MM.1S (cell line): ENCODE measurements around the gene C2CD2L.
A peak's percentile ranks its signal among the peaks of the same experiment; 100 is the strongest.

ENCODE experiments used
- DNase-seq: peaks from one replicate; pipeline ENCODE4 v3.0.0-alpha.2; 2015
- H2AFZ ChIP-seq: fragments of 300-600 bp; sonication (generic); 2 replicates; pipeline ENCODE4 v1.6.0; 2016; ENCODE audit warnings: antibody characterized with exemption, low read length
- H3F3A ChIP-seq: fragments of 300-600 bp; sonication (generic); 2 replicates; pipeline ENCODE4 v1.6.1; 2016; ENCODE audit warnings: mild to moderate bottlenecking, antibody characterized with exemption, low read length, moderate library complexity, mixed read lengths; ENCODE audit not compliant: insufficient read depth
- H3K27ac ChIP-seq: fragments of 300-600 bp; sonication (generic); 2 replicates; pipeline ENCODE4 v1.5.1; 2016; ENCODE audit warnings: mild to moderate bottlenecking, low read length
- H3K27me3 ChIP-seq: fragments of 300-600 bp; sonication (generic); replicated peaks from 2 replicates; pipeline ENCODE4 v1.6.0; 2016; ENCODE audit warnings: low read length; ENCODE audit not compliant: insufficient read depth
- H3K36me3 ChIP-seq: fragments of 300-600 bp; sonication (generic); replicated peaks from 2 replicates; pipeline ENCODE4 v1.6.1; 2016; ENCODE audit warnings: mild to moderate bottlenecking, low read length, mixed read lengths; ENCODE audit not compliant: insufficient read depth
- H3K4me1 ChIP-seq: fragments of 300-600 bp; sonication (generic); 2 replicates; pipeline ENCODE4 v1.6.1; 2016; ENCODE audit warnings: low read length, mixed read lengths
- H3K4me2 ChIP-seq: fragments of 300-600 bp; sonication (generic); 2 replicates; pipeline ENCODE4 v1.6.0; 2016; ENCODE audit warnings: low read depth, low read length
- H3K4me3 ChIP-seq: fragments of 300-600 bp; sonication (generic); 2 replicates; pipeline ENCODE4 v1.5.1; 2016; ENCODE audit warnings: low read length, mixed read lengths
- H3K79me2 ChIP-seq: fragments of 300-600 bp; sonication (generic); 2 replicates; pipeline ENCODE4 v1.6.1; 2016; ENCODE audit warnings: mixed run types, low read length, mixed read lengths
- H3K9ac ChIP-seq: fragments of 300-600 bp; sonication (generic); 2 replicates; pipeline ENCODE4 v1.6.1; 2016; ENCODE audit warnings: low read length, mixed read lengths
- H3K9me2 ChIP-seq: fragments of 300-600 bp; sonication (generic); replicated peaks from 2 replicates; pipeline ENCODE4 v1.6.1; 2016; ENCODE audit warnings: mild to moderate bottlenecking, low read length, mixed read lengths; ENCODE audit not compliant: insufficient read depth
- H3K9me3 ChIP-seq: fragments of 300-600 bp; sonication (generic); replicated peaks from 2 replicates; pipeline ENCODE4 v1.6.1; 2016; ENCODE audit warnings: mild to moderate bottlenecking, low read length, mixed read lengths; ENCODE audit not compliant: insufficient read depth
- H4K20me1 ChIP-seq: fragments of 300-600 bp; sonication (generic); 2 replicates; pipeline ENCODE4 v1.6.1; 2016; ENCODE audit warnings: mild to moderate bottlenecking, low read length, moderate library complexity, mixed read lengths; ENCODE audit not compliant: insufficient read depth
- EZH2 ChIP-seq: fragments of 300-600 bp; sonication (generic); optimal IDR thresholded peaks from 2 replicates; pipeline ENCODE3; 2017; ENCODE audit warnings: low read depth, mild to moderate bottlenecking, antibody characterized with exemption, low read length, mixed read lengths
- EZH2phosphoT487 ChIP-seq: fragments of 300-600 bp; sonication (generic); IDR thresholded peaks from 2 replicates; pipeline ENCODE4 v1.6.1; 2018; ENCODE audit warnings: antibody characterized with exemption, low read length
- TF ChIP-seq, protein P1 (sequence below): fragments of 300-600 bp; sonication (generic); IDR thresholded peaks from 2 replicates; pipeline ENCODE4 v1.5.1; 2016; ENCODE audit warnings: antibody characterized with exemption, low read length, mixed read lengths

Gene C2CD2L

DNA sequence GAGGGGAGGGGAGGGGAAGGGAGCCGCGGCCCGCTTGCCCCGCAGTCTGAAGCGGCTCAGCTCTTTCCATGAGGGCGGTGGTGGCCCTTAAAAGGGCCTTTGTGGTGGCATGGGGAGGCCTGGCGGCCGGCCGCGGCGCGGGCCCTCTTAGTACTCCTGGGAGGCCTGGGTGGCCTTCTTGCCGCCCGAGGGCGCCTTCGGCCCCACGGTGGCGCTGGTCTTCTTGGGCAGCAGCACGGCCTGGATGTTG, 12.4 kb upstream of the C2CD2L start:
- DNase-seq, result peak; percentile 68
- peak overlapping the region; percentile 74 for H3K4me3 ChIP-seq
- 0 out of 2 replicates have a peak, but pooled peaks cover 5% of the 10 kb centered on the region for H3K36me3 ChIP-seq
- H3K27me3 ChIP-seq, result no peaks in the 10 kb centered on the region
- H3K4me1 ChIP-seq, result peaks cover 30% of the 10 kb centered on the region
- peaks cover 13% of the 10 kb centered on the region for H4K20me1 ChIP-seq
- H3F3A ChIP-seq, result peaks cover 54% of the 10 kb centered on the region
- TF ChIP-seq EZH2 (no peak), EZH2phosphoT487 (no peak)
- TF ChIP-seq, protein P1, sequence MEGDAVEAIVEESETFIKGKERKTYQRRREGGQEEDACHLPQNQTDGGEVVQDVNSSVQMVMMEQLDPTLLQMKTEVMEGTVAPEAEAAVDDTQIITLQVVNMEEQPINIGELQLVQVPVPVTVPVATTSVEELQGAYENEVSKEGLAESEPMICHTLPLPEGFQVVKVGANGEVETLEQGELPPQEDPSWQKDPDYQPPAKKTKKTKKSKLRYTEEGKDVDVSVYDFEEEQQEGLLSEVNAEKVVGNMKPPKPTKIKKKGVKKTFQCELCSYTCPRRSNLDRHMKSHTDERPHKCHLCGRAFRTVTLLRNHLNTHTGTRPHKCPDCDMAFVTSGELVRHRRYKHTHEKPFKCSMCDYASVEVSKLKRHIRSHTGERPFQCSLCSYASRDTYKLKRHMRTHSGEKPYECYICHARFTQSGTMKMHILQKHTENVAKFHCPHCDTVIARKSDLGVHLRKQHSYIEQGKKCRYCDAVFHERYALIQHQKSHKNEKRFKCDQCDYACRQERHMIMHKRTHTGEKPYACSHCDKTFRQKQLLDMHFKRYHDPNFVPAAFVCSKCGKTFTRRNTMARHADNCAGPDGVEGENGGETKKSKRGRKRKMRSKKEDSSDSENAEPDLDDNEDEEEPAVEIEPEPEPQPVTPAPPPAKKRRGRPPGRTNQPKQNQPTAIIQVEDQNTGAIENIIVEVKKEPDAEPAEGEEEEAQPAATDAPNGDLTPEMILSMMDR, result peak; percentile 58
- peaks cover 36% of the 10 kb centered on the region for H3K79me2 ChIP-seq
- H3K9me2 ChIP-seq, result no peaks in the 10 kb centered on the region
- H3K27ac ChIP-seq, result peak overlapping the region; percentile 65; the same call in 1 of the 2 replicates
- no peak overlapping the region for H2AFZ ChIP-seq
- H3K9me3 ChIP-seq, result no peaks in the 10 kb centered on the region
- peak overlapping the region; percentile 84 for H3K9ac ChIP-seq
- peak overlapping the region; percentile 97 for H3K4me2 ChIP-seq

DNA sequence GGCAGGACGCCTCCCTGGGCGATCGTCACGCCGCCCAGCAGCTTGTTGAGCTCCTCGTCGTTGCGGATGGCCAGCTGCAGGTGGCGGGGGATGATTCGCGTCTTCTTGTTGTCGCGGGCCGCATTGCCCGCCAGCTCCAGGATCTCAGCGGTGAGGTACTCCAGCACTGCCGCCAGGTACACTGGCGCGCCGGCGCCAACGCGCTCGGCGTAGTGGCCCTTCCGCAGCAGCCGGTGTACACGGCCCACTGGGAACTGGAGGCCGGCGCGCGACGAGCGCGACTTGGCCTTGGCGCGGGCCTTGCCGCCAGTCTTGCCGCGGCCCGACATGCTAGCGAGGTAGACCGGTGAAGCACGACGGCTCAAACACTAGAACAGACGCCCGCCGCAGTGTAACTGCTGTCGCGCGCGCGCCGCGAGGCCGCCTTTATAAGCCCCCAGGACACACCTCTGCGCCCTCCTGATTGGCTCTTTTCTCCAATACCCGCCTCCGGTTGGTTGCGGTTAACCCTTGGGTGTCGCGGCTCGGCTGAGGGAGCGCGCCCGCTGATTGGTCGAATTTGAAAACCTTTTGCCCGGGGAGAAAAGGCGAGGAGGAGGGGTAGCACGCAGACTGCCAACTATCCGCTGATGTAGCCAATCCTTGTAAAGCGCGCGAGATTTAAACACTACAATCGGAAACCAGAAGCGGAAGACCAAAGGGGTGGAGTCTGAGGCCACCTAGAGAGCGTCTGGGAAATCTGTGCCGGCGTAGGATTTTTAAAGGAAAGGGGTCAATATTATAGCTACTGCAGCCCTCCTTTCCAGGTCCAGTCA, 11.9 kb upstream of the C2CD2L start:
- H3K9ac ChIP-seq, result peak overlapping the region; percentile 84
- H3F3A ChIP-seq, result peaks cover 54% of the 10 kb centered on the region
- 0 out of 2 replicates have a peak, but pooled peaks cover 5% of the 10 kb centered on the region for H3K36me3 ChIP-seq
- peaks cover 13% of the 10 kb centered on the region for H4K20me1 ChIP-seq
- peak overlapping the region; percentile 74 for H3K4me3 ChIP-seq
- peaks cover 30% of the 10 kb centered on the region for H3K4me1 ChIP-seq
- no peak overlapping the region for H2AFZ ChIP-seq
- no peaks in the 10 kb centered on the region for H3K27me3 ChIP-seq
- peak overlapping the region; percentile 97 for H3K4me2 ChIP-seq
- no peaks in the 10 kb centered on the region for H3K9me2 ChIP-seq
- peaks cover 41% of the 10 kb centered on the region for H3K79me2 ChIP-seq
- no peaks in the 10 kb centered on the region for H3K9me3 ChIP-seq
- TF ChIP-seq, protein P1, result no peak
- TF ChIP-seq EZH2phosphoT487 (no peak), EZH2 (no peak)
- peak; percentile 100 for DNase-seq
- H3K27ac ChIP-seq, result peak overlapping the region; percentile 65; the same call in 1 of the 2 replicates

DNA sequence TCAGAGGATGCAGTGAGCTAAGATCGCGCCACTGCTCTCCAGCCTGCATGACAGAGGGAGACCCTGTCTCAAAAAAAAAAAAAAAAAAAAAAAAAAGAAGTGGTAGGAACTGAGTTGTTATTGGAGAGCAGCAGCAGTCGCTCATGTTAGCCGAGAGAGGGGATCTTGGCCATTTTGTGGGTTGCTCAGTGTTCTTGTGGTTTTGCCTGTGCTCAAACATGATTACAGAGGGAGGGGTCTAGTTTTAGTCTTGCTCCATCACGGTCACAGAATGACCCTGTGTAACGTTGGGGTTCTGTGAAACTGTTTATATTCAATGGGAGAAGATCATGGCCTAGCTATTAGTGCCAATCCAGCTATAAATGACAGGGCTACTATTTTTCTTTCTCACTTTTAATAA, 7.4 kb upstream of the C2CD2L start:
- Histone ChIP-seq H3K4me2 (peak overlapping the region; percentile 99), H3F3A (peaks cover 31% of the 10 kb centered on the region), H3K9ac (no peak overlapping the region), H3K79me2 (peaks cover 39% of the 10 kb centered on the region), H3K4me1 (peaks cover 32% of the 10 kb centered on the region), H3K4me3 (no peak overlapping the region), H3K27ac (no peak overlapping the region), H3K9me3 (no peaks in the 10 kb centered on the region), H3K9me2 (no peaks in the 10 kb centered on the region), H3K36me3 (no peaks in the 10 kb centered on the region), H3K27me3 (no peaks in the 10 kb centered on the region), H4K20me1 (no peaks in the 10 kb centered on the region), H2AFZ (no peak overlapping the region)
- no peak for DNase-seq
- no peak for TF ChIP-seq EZH2
- TF ChIP-seq EZH2phosphoT487, result no peak
- TF ChIP-seq, protein P1, result no peak
